Measurements from ENCODE around the gene TEKT2.

TEKT2 gene

DNA sequence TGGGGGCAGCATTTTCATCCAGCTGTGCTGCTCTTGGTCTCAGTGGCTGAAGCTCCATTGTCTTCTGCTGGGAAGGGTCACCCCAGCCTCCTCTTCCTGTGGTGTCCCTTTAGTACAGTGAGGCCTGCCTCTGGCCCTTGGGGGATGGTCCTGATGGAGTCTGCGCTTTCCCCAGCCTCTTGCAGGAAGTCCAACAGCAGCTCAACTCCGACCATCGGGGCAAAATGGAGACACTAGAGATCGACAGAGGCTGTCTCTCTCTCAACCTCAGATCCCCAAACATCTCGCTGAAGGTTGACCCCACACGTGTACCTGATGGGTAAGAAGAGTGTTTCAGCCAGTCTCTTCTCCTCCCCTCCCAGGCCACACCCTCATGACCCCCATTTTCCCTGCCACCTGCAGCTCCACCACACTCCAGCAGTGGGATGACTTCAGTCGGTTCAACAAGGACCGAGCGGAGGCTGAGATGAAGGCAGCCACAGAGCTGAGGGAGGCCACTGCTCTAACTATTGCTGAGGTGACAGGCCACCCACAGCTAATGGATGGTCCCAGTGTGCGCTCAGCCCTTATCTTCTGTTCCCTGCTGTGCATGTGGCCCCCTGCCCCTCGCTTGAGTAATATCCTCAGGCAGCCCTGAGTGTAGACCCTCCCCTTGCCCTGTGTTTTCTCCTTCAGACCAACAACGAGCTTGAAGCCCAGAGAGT is 2.8 kb downstream of the TEKT2 start:
- no peak overlapping the region for H3K9ac ChIP-seq (ENCODE audit: low read depth in 1 of 2, low read length in 2 of 2)
- peaks cover 6 to 8% of the 10 kb centered on the region in 2 donors for H3K36me3 ChIP-seq (ENCODE audit: control insufficient read depth in 2 of 2, insufficient read depth in 2 of 2, low read length in 2 of 2)
- H3K27me3 ChIP-seq (ENCODE audit: control insufficient read depth in 2 of 2, insufficient read depth in 2 of 2, low read length in 2 of 2) = peaks cover 5 to 9% of the 10 kb centered on the region in 2 donors
- H3K27ac ChIP-seq (ENCODE audit: low read depth in 2 of 2, low read length in 2 of 2) = no peak overlapping the region
- no peak overlapping the region for H3K4me3 ChIP-seq (ENCODE audit: low read length in 2 of 2)
- H3K4me1 ChIP-seq (ENCODE audit: control insufficient read depth in 2 of 2, insufficient read depth in 2 of 2, low read length in 2 of 2) = peaks cover 13 to 15% of the 10 kb centered on the region in 2 donors
- no peaks in the 10 kb centered on the region for H3K9me3 ChIP-seq (ENCODE audit: control insufficient read depth in 2 of 2, low read length in 2 of 2)

DNA sequence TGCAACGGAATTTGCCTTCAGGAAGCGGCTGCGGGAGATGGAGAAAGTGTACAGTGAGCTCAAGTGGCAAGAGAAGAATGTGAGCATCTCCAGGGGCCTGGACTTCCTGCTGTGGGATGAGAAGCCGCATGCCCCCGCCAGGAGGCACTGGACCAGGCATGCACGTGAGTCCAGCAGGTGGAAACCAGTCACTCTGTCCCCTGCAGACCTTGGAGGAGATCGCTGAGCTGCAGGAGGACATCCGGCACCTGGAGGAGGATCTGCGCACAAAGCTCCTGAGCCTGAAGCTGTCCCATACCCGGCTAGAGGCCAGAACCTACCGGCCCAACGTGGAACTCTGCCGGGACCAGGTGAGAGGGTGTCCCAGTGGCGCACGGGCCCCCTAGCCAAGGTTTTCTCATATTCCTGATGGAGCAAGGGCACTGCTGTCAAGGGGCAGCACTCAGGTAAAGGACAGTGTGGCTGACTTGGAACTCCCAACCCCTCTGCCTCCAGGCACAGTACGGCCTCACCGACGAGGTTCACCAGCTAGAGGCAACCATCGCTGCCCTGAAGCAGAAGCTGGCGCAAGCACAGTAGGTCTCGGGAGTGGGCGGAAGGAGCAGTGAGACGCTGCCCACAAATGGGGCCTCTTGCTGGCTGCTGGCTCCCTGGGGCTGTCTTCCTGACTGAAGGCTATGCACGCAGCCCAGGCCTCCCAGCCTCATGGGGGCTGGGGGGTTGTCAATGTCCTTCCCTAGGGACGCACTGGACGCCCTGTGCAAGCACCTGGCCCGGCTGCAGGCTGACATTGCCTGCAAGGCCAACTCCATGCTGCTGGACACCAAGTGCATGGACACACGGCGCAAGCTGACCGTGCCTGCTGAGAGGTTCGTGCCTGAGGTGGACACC is 3.6 kb downstream of the TEKT2 start:
- H3K4me3 ChIP-seq (ENCODE audit: low read length in 2 of 2) = no peak overlapping the region
- no peak overlapping the region for H3K27ac ChIP-seq (ENCODE audit: low read depth in 2 of 2, low read length in 2 of 2)
- H3K9ac ChIP-seq (ENCODE audit: low read depth in 1 of 2, low read length in 2 of 2) = no peak overlapping the region

DNA sequence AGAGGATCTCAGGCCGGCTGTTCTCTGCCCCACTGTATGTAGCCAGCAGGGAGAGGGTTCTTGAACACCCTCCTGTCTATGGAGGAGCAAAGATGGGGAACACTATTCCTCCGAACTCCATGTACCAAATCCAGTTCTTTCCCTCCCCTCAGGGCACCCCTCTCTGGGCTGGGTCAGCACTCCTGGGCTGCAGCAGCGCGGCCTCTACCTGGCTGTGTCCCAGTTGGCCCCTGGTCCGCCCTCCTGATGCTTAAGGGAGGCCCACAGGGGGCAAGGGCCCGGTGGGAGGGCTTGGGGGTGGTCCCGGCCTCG is 4.3 kb downstream of the TEKT2 start:
- Histone ChIP-seq H3K9me3 (ENCODE audit: control insufficient read depth in 2 of 2, low read length in 2 of 2) (no peaks in the 10 kb centered on the region), H3K4me1 (ENCODE audit: control insufficient read depth in 2 of 2, insufficient read depth in 2 of 2, low read length in 2 of 2) (peaks cover 13 to 15% of the 10 kb centered on the region in 2 donors), H3K27me3 (ENCODE audit: control insufficient read depth in 2 of 2, insufficient read depth in 2 of 2, low read length in 2 of 2) (peaks cover 4 to 9% of the 10 kb centered on the region in 2 donors), H3K27ac (ENCODE audit: low read depth in 2 of 2, low read length in 2 of 2) (peak overlapping the region in 1 of 2 donors; percentile 90), H3K4me3 (ENCODE audit: low read length in 2 of 2) (peak overlapping the region; percentile 77 to 95), H3K9ac (ENCODE audit: low read depth in 1 of 2, low read length in 2 of 2) (peak overlapping the region; percentile 68 to 79), H3K36me3 (ENCODE audit: control insufficient read depth in 2 of 2, insufficient read depth in 2 of 2, low read length in 2 of 2) (peaks cover 22 to 24% of the 10 kb centered on the region in 2 donors)

More for the DNA sequence above, 3.6 kb downstream of the TEKT2 start:
- Histone ChIP-seq H3K27me3 (ENCODE audit: control insufficient read depth in 2 of 2, insufficient read depth in 2 of 2, low read length in 2 of 2) (peaks cover 5 to 9% of the 10 kb centered on the region in 2 donors), H3K4me1 (ENCODE audit: control insufficient read depth in 2 of 2, insufficient read depth in 2 of 2, low read length in 2 of 2) (peaks cover 13 to 15% of the 10 kb centered on the region in 2 donors), H3K9me3 (ENCODE audit: control insufficient read depth in 2 of 2, low read length in 2 of 2) (no peaks in the 10 kb centered on the region), H3K36me3 (ENCODE audit: control insufficient read depth in 2 of 2, insufficient read depth in 2 of 2, low read length in 2 of 2) (peaks cover 14 to 16% of the 10 kb centered on the region in 2 donors)

DNA sequence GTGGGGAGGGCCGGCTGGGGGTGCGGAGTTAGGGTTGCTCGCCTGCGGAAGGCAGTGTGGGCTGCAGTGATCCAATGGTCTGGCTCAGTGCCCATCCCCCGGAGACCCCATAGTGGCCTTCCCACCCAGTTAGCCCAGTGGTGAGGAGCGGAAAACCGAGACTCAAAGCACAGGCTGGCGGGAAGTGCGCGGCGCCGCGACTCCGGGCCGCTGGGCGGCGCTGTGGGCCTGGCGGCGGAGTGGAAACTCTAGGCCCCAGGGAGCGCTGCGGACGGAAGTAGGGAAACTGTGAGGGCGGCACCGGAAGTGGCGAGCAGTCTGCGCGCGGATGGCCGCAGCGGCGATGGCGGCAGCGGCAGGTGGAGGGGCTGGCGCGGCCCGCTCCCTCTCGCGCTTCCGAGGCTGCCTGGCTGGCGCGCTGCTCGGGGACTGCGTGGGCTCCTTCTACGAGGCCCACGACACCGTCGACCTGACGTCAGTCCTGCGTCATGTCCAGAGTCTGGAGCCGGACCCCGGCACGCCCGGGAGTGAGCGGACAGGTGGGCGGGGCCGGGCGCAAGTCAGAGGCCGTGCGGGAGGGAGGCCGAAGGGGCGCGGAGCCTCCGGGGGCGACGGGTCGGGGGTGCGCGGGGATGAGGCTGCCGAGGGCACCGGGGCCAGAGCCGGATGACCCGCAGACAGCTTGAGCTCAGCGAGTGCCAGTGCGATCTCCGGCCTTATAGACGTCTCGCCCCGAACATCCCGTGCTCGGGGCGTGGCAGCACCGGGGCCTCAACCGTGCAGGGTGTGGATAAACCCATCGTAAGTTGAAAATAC is 4.9 kb downstream of the TEKT2 start, which contains the start of gene ADPRS:
TSS of gene ADPRS (plus strand) at position 316 of the 816 bp plus-strand sequence. CDS start at position 329, 13 bp downstream.
- Histone ChIP-seq H3K4me3 (ENCODE audit: low read length in 2 of 2) (peak within 1 kb of the TSS; percentile 77 to 95), H3K9me3 (ENCODE audit: control insufficient read depth in 2 of 2, low read length in 2 of 2) (no peaks in the 10 kb centered on the region), H3K9ac (ENCODE audit: low read depth in 1 of 2, low read length in 2 of 2) (peak within 1 kb of the TSS; percentile 68 to 79), H3K36me3 (ENCODE audit: control insufficient read depth in 2 of 2, insufficient read depth in 2 of 2, low read length in 2 of 2) (peaks cover 27 to 29% of the 10 kb centered on the region in 2 donors), H3K27me3 (ENCODE audit: control insufficient read depth in 2 of 2, insufficient read depth in 2 of 2, low read length in 2 of 2) (peaks cover 2 to 9% of the 10 kb centered on the region in 2 donors), H3K4me1 (ENCODE audit: control insufficient read depth in 2 of 2, insufficient read depth in 2 of 2, low read length in 2 of 2) (peaks cover 13 to 15% of the 10 kb centered on the region in 2 donors), H3K27ac (ENCODE audit: low read depth in 2 of 2, low read length in 2 of 2) (peak within 1 kb of the TSS; percentile 84 to 90)

DNA sequence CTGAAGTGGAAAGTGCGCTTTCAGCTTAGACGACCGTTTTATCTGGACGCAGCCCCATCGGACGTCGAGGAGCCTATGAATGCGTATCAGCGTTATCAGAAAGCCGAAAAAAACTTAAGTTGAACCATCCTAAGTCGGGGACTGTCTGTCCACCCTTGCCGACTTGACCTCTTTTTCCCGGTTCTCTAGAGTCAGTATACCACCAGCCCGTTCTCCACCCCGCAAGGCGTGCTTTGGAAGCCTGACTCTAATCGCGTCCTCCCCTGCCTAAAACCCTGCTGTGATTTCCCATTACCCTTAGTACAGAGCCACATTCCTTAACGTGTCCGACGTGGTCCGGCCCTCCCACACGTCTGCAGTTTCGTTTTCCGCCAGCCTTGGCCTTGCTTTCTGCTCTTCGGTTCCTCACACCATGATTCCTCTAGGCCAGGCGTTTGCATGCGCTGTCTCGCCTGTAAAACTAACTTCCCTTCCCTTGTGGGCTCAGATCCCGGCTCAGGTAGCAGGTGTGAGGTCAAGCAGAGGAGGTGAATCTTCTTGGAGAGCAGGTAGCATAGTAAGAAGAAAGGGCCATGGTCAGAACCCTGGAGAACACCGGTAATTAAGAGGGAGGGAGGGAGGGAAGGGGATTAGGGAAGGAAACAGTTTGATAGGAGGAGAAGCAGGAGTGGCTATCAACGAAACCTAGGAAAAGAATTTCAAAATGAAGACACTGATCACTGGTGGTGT is 5.7 kb downstream of the TEKT2 start:
- Histone ChIP-seq H3K27me3 (ENCODE audit: control insufficient read depth in 2 of 2, insufficient read depth in 2 of 2, low read length in 2 of 2) (peaks cover 2 to 6% of the 10 kb centered on the region in 2 donors), H3K9ac (ENCODE audit: low read depth in 1 of 2, low read length in 2 of 2) (peak overlapping the region; percentile 68 to 79), H3K36me3 (ENCODE audit: control insufficient read depth in 2 of 2, insufficient read depth in 2 of 2, low read length in 2 of 2) (peaks cover 34 to 36% of the 10 kb centered on the region in 2 donors), H3K4me1 (ENCODE audit: control insufficient read depth in 2 of 2, insufficient read depth in 2 of 2, low read length in 2 of 2) (peaks cover 13 to 15% of the 10 kb centered on the region in 2 donors), H3K27ac (ENCODE audit: low read depth in 2 of 2, low read length in 2 of 2) (peak overlapping the region; percentile 84 to 90), H3K9me3 (ENCODE audit: control insufficient read depth in 2 of 2, low read length in 2 of 2) (no peaks in the 10 kb centered on the region), H3K4me3 (ENCODE audit: low read length in 2 of 2) (peak overlapping the region; percentile 77 to 95)

DNA sequence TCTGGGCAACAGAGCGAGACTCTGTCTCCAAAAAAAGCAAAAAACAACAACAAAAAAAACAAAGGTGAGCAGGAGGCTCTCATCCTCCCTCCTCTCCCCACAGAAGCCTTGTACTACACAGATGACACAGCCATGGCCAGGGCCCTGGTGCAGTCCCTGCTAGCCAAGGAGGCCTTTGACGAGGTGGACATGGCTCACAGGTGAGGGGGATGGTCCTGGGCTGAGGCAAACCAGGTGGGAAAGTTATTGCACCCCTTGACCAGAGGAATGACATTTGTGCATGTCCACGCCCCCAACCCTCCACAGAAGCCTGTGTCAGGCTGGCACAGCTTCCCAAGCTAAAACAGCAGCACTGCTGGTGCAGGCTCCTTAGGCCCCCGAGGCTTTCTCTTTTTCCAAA is 7.2 kb downstream of the TEKT2 start:
- H3K4me1 ChIP-seq (ENCODE audit: control insufficient read depth in 2 of 2, insufficient read depth in 2 of 2, low read length in 2 of 2) = peaks cover 13 to 15% of the 10 kb centered on the region in 2 donors
- H3K27me3 ChIP-seq (ENCODE audit: control insufficient read depth in 2 of 2, insufficient read depth in 2 of 2, low read length in 2 of 2) = no peaks in the 10 kb centered on the region
- no peak overlapping the region for H3K9ac ChIP-seq (ENCODE audit: low read depth in 1 of 2, low read length in 2 of 2)
- no peak overlapping the region for H3K4me3 ChIP-seq (ENCODE audit: low read length in 2 of 2)
- no peaks in the 10 kb centered on the region for H3K9me3 ChIP-seq (ENCODE audit: control insufficient read depth in 2 of 2, low read length in 2 of 2)
- peaks cover 39 to 40% of the 10 kb centered on the region in 2 donors for H3K36me3 ChIP-seq (ENCODE audit: control insufficient read depth in 2 of 2, insufficient read depth in 2 of 2, low read length in 2 of 2)
- no peak overlapping the region for H3K27ac ChIP-seq (ENCODE audit: low read depth in 2 of 2, low read length in 2 of 2)

DNA sequence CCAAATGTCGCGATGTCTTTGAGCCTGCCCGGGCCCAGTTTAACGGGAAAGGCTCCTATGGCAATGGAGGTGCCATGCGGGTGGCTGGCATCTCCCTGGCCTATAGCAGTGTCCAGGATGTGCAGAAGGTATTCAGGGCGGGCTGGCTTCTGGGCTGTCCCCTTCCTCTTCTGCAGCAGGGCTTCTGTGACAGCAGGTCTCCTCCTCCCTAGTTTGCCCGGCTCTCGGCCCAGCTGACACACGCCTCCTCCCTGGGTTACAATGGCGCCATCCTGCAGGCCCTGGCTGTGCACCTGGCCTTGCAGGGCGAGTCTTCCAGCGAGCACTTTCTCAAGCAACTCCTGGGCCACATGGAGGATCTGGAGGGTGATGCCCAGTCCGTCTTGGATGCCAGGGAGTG is 7.8 kb downstream of the TEKT2 start:
- no peaks in the 10 kb centered on the region for H3K9me3 ChIP-seq (ENCODE audit: control insufficient read depth in 2 of 2, low read length in 2 of 2)
- H3K4me3 ChIP-seq (ENCODE audit: low read length in 2 of 2) = no peak overlapping the region
- no peak overlapping the region for H3K9ac ChIP-seq (ENCODE audit: low read depth in 1 of 2, low read length in 2 of 2)
- H3K4me1 ChIP-seq (ENCODE audit: control insufficient read depth in 2 of 2, insufficient read depth in 2 of 2, low read length in 2 of 2) = peaks cover 13 to 15% of the 10 kb centered on the region in 2 donors
- no peak overlapping the region for H3K27ac ChIP-seq (ENCODE audit: low read depth in 2 of 2, low read length in 2 of 2)
- peaks cover 39 to 41% of the 10 kb centered on the region in 2 donors for H3K36me3 ChIP-seq (ENCODE audit: control insufficient read depth in 2 of 2, insufficient read depth in 2 of 2, low read length in 2 of 2)
- no peaks in the 10 kb centered on the region for H3K27me3 ChIP-seq (ENCODE audit: control insufficient read depth in 2 of 2, insufficient read depth in 2 of 2, low read length in 2 of 2)

DNA sequence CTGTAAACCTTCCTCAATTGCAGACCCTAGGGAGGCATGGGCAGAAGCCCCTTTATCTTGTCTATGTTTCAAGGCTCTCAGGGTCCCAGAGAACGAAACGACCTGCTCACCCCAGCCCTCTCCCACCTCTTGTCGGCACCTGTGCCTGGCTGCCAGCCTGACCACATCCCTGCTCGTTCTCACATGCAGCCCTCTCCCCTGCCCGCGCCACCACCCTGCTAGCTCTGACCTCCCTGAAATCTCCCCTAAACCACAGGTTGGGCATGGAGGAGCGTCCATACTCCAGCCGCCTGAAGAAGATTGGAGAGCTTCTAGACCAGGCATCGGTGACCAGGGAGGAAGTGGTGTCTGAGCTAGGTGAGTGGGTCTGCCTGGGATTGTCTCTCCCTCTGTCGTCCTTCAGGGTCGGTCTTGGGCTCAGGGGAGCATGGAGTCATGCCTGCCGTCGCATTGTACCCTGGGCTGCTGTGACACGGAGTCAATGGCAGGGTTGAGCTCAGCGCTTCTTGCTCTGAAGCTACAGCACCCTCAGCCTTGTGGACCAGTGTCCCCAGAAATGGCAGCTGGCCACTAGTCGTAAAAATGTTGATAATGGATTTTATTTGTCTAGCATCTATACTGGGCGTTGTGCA is 8.4 kb downstream of the TEKT2 start:
- no peak overlapping the region for H3K4me3 ChIP-seq (ENCODE audit: low read length in 2 of 2)
- H3K4me1 ChIP-seq (ENCODE audit: control insufficient read depth in 2 of 2, insufficient read depth in 2 of 2, low read length in 2 of 2) = peaks cover 13 to 15% of the 10 kb centered on the region in 2 donors
- H3K9me3 ChIP-seq (ENCODE audit: control insufficient read depth in 2 of 2, low read length in 2 of 2) = no peaks in the 10 kb centered on the region
- no peak overlapping the region for H3K27ac ChIP-seq (ENCODE audit: low read depth in 2 of 2, low read length in 2 of 2)
- no peaks in the 10 kb centered on the region for H3K27me3 ChIP-seq (ENCODE audit: control insufficient read depth in 2 of 2, insufficient read depth in 2 of 2, low read length in 2 of 2)
- peaks cover 39 to 41% of the 10 kb centered on the region in 2 donors for H3K36me3 ChIP-seq (ENCODE audit: control insufficient read depth in 2 of 2, insufficient read depth in 2 of 2, low read length in 2 of 2)
- no peak overlapping the region for H3K9ac ChIP-seq (ENCODE audit: low read depth in 1 of 2, low read length in 2 of 2)

DNA sequence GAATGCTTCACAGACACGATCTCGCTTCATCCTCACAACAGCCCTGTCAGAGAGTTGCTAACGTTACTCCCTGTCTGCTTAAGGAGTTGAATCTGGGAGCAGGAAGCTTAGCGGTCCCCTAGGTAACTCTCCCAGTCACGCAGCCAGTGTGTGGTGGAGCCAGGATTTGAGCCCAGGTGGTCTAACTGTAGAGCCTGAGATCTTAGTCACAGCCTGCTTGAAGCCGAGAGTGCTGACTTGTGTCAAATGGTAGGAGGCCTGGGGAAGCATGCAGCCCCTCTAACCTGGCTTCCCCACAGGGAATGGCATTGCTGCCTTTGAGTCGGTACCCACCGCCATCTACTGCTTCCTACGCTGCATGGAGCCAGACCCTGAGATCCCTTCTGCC is 8.9 kb downstream of the TEKT2 start:
- no peak overlapping the region for H3K27ac ChIP-seq (ENCODE audit: low read depth in 2 of 2, low read length in 2 of 2)
- peaks cover 39 to 41% of the 10 kb centered on the region in 2 donors for H3K36me3 ChIP-seq (ENCODE audit: control insufficient read depth in 2 of 2, insufficient read depth in 2 of 2, low read length in 2 of 2)
- H3K27me3 ChIP-seq (ENCODE audit: control insufficient read depth in 2 of 2, insufficient read depth in 2 of 2, low read length in 2 of 2) = no peaks in the 10 kb centered on the region
- H3K4me1 ChIP-seq (ENCODE audit: control insufficient read depth in 2 of 2, insufficient read depth in 2 of 2, low read length in 2 of 2) = peaks cover 13 to 15% of the 10 kb centered on the region in 2 donors
- H3K9ac ChIP-seq (ENCODE audit: low read depth in 1 of 2, low read length in 2 of 2) = no peak overlapping the region
- no peaks in the 10 kb centered on the region for H3K9me3 ChIP-seq (ENCODE audit: control insufficient read depth in 2 of 2, low read length in 2 of 2)
- no peak overlapping the region for H3K4me3 ChIP-seq (ENCODE audit: low read length in 2 of 2)

All from mucosa of rectum (tissue), 2 donors.